Stimulated activated memory B cell treated with anti-CD40 and anti-IgM and Interleukin-4, amounts not matched to agents 10 μg/mL and 1 μg/mL and 100 μg/mL, for 72 hours (primary cell): ENCODE data around the gene ARAF.
"Not testable (repeated sequence)": the region's sequence is repeated elsewhere in the genome, so short reads cannot be mapped to it uniquely, and the experiment has no call there.

Source experiments
- ATAC-seq: fragments of 150-1000 bp; cut with Tn5 transposase; 2 replicates; pipeline ENCODE4 v1.10.0; 2021
- H3K27ac Mint-ChIP-seq: one replicate; pipeline ENCODE4 v1.8.0; 2022; ENCODE audit warnings: mild to moderate bottlenecking, mixed read lengths
- H3K27me3 Mint-ChIP-seq: one replicate; pipeline ENCODE4 v1.8.0; 2022; ENCODE audit warnings: mixed read lengths
- H3K36me3 Mint-ChIP-seq: one replicate; pipeline ENCODE4 v1.8.0; 2022; ENCODE audit warnings: mixed read lengths
- H3K4me1 Mint-ChIP-seq: one replicate; pipeline ENCODE4 v1.8.0; 2022; ENCODE audit warnings: mixed read lengths
- H3K4me3 Mint-ChIP-seq: one replicate; pipeline ENCODE4 v1.8.0; 2022; ENCODE audit warnings: mild to moderate bottlenecking, moderate library complexity, mixed read lengths
- H3K9me3 Mint-ChIP-seq: one replicate; pipeline ENCODE4 v1.8.0; 2022; ENCODE audit warnings: mixed read lengths

ARAF gene

DNA sequence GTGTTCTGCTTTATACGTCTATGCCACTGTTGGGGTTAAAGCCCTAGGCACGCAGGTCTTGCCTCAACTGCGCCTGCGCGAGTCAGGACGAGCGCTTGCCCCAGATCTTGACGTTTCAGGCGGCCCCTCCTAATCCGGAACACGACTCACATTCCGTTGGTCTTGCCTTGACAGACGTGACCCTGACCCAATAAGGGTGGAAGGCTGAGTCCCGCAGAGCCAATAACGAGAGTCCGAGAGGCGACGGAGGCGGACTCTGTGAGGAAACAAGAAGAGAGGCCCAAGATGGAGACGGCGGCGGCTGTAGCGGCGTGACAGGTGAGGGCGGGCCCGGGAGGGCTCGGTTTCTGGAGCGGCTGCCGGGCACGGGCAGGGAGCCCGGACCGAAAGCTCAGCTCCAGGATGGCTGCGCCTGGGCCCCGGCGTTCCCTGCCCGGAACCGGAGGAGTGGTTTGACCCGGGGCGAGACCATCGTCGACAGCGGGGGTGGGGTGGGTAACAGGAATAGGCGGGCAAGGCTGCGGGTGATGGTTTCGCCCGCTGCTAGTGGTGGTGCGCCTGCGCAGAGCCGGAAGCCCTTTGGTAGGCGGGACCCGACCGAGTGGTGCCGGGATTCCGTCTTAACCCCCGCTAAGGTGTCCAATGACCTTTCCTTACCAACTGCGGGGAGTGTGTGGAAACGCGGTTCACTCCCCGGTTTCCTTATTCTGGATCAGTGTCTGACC is at the start of gene ARAF:
TSS of gene ARAF (plus strand) at position 272 of the 725 bp plus-strand sequence. CDS start 1,763 bp downstream, outside the sequence.
- peak within 1 kb of the TSS; percentile 85 for H3K4me3 Mint-ChIP-seq
- peak; percentile 97 for ATAC-seq
- no peaks in the 10 kb centered on the region for H3K27me3 Mint-ChIP-seq
- peak within 1 kb of the TSS; percentile 100 for H3K27ac Mint-ChIP-seq
- peaks cover 36% of the 10 kb centered on the region for H3K4me1 Mint-ChIP-seq
- no peaks in the 10 kb centered on the region for H3K9me3 Mint-ChIP-seq
- peaks cover 17% of the 10 kb centered on the region for H3K36me3 Mint-ChIP-seq

GRCh38 chrX:47512383-47512782 is 48.6 kb upstream of the ARAF start:
- peak overlapping the region; percentile 69 for H3K27ac Mint-ChIP-seq
- not testable (repeated sequence) for ATAC-seq

DNA sequence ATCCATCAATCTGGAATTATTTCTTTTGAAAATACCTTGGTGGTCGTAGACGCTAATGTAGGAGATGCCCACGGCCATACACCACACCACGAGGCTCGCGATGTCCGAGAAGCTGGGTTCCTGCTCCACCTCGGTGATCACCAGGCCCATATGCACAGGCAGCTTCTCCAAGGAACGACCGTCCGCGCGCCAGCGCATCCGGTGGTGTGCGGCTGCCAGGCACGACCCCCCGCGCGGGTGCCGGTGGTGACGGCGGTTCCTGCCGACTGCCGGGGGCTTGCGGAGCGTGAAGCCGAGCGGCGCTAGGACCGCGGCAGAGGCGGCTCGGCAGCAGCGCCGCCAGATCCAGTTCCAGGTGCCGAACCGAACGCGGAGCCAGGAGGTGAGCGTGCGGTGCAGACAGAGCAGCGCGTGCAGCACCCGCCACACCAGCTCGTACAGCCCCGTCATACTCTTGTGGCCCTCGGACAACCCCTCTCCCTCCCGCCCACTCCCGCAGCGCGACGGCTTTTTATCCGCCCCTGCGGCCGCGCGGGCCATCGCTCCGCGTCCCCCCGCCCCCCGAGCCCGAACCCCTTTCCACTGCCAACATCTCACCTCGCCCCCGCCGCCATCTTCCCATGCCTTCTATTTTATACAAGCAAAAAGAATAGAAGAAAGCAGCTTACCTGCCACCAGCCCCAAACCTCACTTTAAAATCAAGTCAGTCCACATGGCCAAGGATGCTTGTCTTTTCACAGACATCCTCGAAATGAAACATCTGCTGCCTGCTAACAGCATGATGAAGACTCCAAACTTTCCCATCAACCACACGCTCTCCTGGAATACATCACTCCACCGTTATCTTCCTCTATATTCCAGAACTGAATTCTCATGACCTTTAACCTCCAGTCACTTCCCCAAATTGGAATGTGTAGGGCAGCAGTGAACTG is 47.7 kb upstream of the ARAF start:
- H3K27me3 Mint-ChIP-seq, H3K9me3 Mint-ChIP-seq, H3K36me3 Mint-ChIP-seq: not testable (repeated sequence)
- Mint-ChIP-seq H3K4me1 (peaks cover 13% of the 10 kb centered on the region), H3K4me3 (peak overlapping the region; percentile 79), H3K27ac (peak overlapping the region; percentile 77)
- ATAC-seq, result peak; percentile 78

More at GRCh38 chrX:47512383-47512782, 48.6 kb upstream of the ARAF start:
- peak overlapping the region; percentile 62 for H3K4me3 Mint-ChIP-seq
- H3K27me3 Mint-ChIP-seq, H3K9me3 Mint-ChIP-seq, H3K36me3 Mint-ChIP-seq: not testable (repeated sequence)
- peaks cover 13% of the 10 kb centered on the region for H3K4me1 Mint-ChIP-seq

DNA sequence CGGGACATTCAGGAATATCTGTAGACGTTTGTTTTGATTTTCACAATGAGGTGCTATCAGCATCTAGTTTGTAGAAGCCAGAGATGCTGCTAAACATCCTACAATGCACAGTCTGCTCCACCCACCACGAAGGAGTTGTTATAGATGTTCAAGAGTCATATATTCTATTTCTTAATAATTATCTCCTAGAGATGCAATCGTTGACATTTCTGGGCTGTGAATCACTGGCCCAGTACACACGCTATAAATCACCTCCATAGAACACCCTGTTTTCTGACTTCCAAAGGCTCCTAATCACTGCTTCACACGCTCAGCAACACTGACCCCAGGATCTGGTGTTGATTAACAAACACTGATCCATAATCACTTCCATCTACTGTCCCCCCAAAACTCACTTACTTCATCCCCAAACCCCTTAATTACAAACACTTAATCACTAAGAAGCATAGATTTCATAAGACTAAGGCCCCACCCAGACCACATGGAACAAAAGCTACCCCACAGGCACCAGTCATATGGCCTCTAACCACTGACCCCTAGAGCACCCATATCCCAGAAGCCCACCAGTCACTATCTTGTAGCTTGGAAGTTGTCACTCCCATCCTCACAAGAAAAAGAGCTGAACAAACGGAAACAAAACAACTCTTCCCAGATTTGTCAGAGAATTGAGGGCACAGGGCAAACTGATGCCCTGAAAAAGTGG is 46.3 kb upstream of the ARAF start:
- no peak for ATAC-seq
- H3K36me3 Mint-ChIP-seq, result no peaks in the 10 kb centered on the region
- H3K27ac Mint-ChIP-seq, result no peak overlapping the region
- H3K27me3 Mint-ChIP-seq, result no peaks in the 10 kb centered on the region
- no peaks in the 10 kb centered on the region for H3K9me3 Mint-ChIP-seq
- H3K4me3 Mint-ChIP-seq, result no peak overlapping the region
- peaks cover 13% of the 10 kb centered on the region for H3K4me1 Mint-ChIP-seq

GRCh38 chrX:47515941-47516665 is 44.9 kb upstream of the ARAF start:
- no peak for ATAC-seq
- no peaks in the 10 kb centered on the region for H3K36me3 Mint-ChIP-seq
- H3K4me1 Mint-ChIP-seq, result peaks cover 13% of the 10 kb centered on the region
- no peaks in the 10 kb centered on the region for H3K9me3 Mint-ChIP-seq
- H3K27me3 Mint-ChIP-seq, result no peaks in the 10 kb centered on the region
- H3K27ac Mint-ChIP-seq, result no peak overlapping the region
- no peak overlapping the region for H3K4me3 Mint-ChIP-seq

- peaks cover 7% of the 10 kb centered on the region for H3K4me1 Mint-ChIP-seq
- H3K36me3 Mint-ChIP-seq, result no peaks in the 10 kb centered on the region
- H3K9me3 Mint-ChIP-seq, result no peaks in the 10 kb centered on the region
- ATAC-seq, result no peak
- H3K27me3 Mint-ChIP-seq, result no peaks in the 10 kb centered on the region
- H3K27ac Mint-ChIP-seq, result no peak overlapping the region
- H3K4me3 Mint-ChIP-seq, result no peak overlapping the region
These were observed 42.9 kb upstream of the ARAF start for GRCh38 chrX:47518144-47518543.

- Mint-ChIP-seq H3K27ac (peak overlapping the region; percentile 62), H3K4me3 (peak overlapping the region; percentile 73), H3K9me3 (no peaks in the 10 kb centered on the region), H3K27me3 (no peaks in the 10 kb centered on the region), H3K4me1 (no peaks in the 10 kb centered on the region), H3K36me3 (no peaks in the 10 kb centered on the region)
- peak; percentile 99 for ATAC-seq
These were observed 37.7 kb upstream of the ARAF start for GRCh38 chrX:47523297-47523696.

- Mint-ChIP-seq H3K4me1 (no peaks in the 10 kb centered on the region), H3K36me3 (no peaks in the 10 kb centered on the region), H3K9me3 (no peaks in the 10 kb centered on the region), H3K27me3 (no peaks in the 10 kb centered on the region), H3K27ac (no peak overlapping the region), H3K4me3 (peak overlapping the region; percentile 73)
- ATAC-seq, result peak; percentile 64
These were observed 37.3 kb upstream of the ARAF start for GRCh38 chrX:47523713-47524166.

GRCh38 chrX:47529548-47529947 is 31.5 kb upstream of the ARAF start:
- Mint-ChIP-seq H3K4me1 (peaks cover 10% of the 10 kb centered on the region), H3K36me3 (no peaks in the 10 kb centered on the region), H3K27me3 (no peaks in the 10 kb centered on the region), H3K27ac (peak overlapping the region; percentile 47), H3K9me3 (no peaks in the 10 kb centered on the region), H3K4me3 (no peak overlapping the region)
- ATAC-seq, result no peak

- Mint-ChIP-seq H3K9me3 (no peaks in the 10 kb centered on the region), H3K4me3 (no peak overlapping the region), H3K27ac (peak overlapping the region; percentile 47), H3K27me3 (no peaks in the 10 kb centered on the region), H3K4me1 (peaks cover 10% of the 10 kb centered on the region), H3K36me3 (no peaks in the 10 kb centered on the region)
- peak; percentile 71 for ATAC-seq
These were observed 31.0 kb upstream of the ARAF start for GRCh38 chrX:47530049-47530448.

DNA sequence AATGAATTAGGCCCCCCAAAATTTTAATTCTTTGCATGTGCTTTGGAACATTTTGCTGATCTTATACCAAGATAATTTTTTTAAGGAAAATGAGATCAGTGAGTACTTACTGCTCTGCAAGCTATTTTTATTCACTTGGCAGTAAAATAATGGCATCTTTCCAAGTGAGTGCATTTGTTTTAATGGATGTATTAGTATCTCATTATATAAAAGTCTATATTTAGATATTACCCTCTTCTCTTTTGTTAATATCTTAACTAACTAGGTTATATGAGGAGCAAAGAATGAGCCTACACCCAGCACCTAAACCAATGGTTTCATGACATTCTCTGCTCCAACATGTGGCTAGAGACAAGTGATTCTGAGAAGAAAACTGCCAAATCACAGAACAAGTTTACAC is 21.1 kb upstream of the ARAF start:
- Mint-ChIP-seq H3K36me3 (no peaks in the 10 kb centered on the region), H3K9me3 (no peaks in the 10 kb centered on the region), H3K4me3 (no peak overlapping the region), H3K4me1 (no peaks in the 10 kb centered on the region), H3K27ac (no peak overlapping the region), H3K27me3 (no peaks in the 10 kb centered on the region)
- ATAC-seq, result no peak

DNA sequence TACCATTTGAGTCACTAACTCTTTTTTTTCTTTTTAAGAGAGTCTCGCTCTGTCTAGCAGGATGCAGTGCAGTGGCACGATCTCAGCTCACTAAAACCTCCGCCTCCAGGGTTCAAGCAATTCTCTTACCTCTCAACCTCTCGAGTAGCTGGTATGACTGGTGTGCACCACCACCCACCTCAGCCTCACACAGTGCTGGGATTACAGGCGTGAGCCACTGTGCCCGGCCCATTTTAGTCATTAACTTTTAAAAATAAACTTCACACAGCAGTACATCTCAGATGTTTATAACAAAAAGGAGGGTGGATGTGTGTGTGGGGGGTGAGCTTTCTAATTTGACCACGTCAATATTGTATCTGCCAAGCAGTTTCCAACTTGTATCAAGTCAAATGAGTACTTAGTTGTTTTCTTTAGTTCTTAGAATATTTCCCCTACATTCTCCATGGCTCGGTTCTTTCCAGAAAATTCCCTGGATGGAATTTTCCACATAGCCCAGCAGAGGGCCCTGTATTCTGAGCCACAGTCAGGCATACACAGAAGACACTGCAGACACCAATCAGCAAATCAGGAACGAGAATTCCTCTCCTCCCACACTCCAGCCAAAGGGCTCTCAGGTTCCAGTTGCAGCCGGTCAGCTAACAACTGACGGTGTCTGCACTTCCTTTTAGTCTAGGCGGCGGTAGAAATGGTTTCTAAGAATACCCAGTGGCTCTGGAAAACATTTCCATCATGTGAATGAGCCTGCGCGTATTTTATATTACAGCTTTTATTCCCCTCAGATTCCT is 20.1 kb upstream of the ARAF start:
- no peak for ATAC-seq
- no peaks in the 10 kb centered on the region for H3K4me1 Mint-ChIP-seq
- H3K27ac Mint-ChIP-seq, result no peak overlapping the region
- H3K36me3 Mint-ChIP-seq, result no peaks in the 10 kb centered on the region
- H3K9me3 Mint-ChIP-seq, result no peaks in the 10 kb centered on the region
- no peaks in the 10 kb centered on the region for H3K27me3 Mint-ChIP-seq
- no peak overlapping the region for H3K4me3 Mint-ChIP-seq

GRCh38 chrX:47543496-47543895 is 17.5 kb upstream of the ARAF start:
- Mint-ChIP-seq H3K27ac (no peak overlapping the region), H3K27me3 (no peaks in the 10 kb centered on the region), H3K4me3 (no peak overlapping the region), H3K9me3 (no peaks in the 10 kb centered on the region), H3K36me3 (no peaks in the 10 kb centered on the region), H3K4me1 (no peaks in the 10 kb centered on the region)
- ATAC-seq, result no peak

- no peaks in the 10 kb centered on the region for H3K36me3 Mint-ChIP-seq
- no peaks in the 10 kb centered on the region for H3K27me3 Mint-ChIP-seq
- H3K4me1 Mint-ChIP-seq, result peaks cover 16% of the 10 kb centered on the region
- H3K27ac Mint-ChIP-seq, result peak overlapping the region; percentile 97
- ATAC-seq, result peak; percentile 93
- peak overlapping the region; percentile 91 for H3K4me3 Mint-ChIP-seq
- no peaks in the 10 kb centered on the region for H3K9me3 Mint-ChIP-seq
These were observed 4.9 kb upstream of the ARAF start for GRCh38 chrX:47556045-47556623.
